HepG2 (cell line): Measurements from ENCODE around the gene GDE1. TPM values are rescaled to one million over a fixed set of nuclear protein-coding genes. Genes with fewer than 3 reads are reported as not detected.

ENCODE experiments used
- CBX2 ChIP-seq, 2 experiments: fragments of 200-600 bp in 1 of 2; sonication (generic); formaldehyde crosslinking in 1 of 2; IDR thresholded peaks; 2 replicates each; pipeline versions ENCODE4 v1.7.0 to v1.8.1; 2018 to 2022; ENCODE audit warnings: low read depth in 2 of 2, low read length in 1 of 2, mild to moderate bottlenecking in 1 of 2, missing genetic modification reagents in 1 of 2
- FOXM1 ChIP-seq: sonication (generic); formaldehyde crosslinking; IDR thresholded peaks from 2 replicates; pipeline ENCODE4 v1.5.0; 2020; ENCODE audit warnings: missing genetic modification reagents
- MEF2D ChIP-seq: sonication (generic); formaldehyde crosslinking; IDR thresholded peaks from 2 replicates; pipeline ENCODE4 v1.5.1; 2020; ENCODE audit warnings: mild to moderate bottlenecking, missing genetic modification reagents
- NBN ChIP-seq: fragments of 450-650 bp; conservative IDR thresholded peaks from 2 replicates; pipeline ENCODE4 v1.6.1; 2017
- RCOR2 ChIP-seq: IDR thresholded peaks from 2 replicates; pipeline ENCODE4 v1.6.1; 2016; ENCODE audit warnings: missing biosample characterization, missing genetic modification reagents
- SNRNP70 ChIP-seq: fragments of 200-400 bp; formaldehyde crosslinking; IDR thresholded peaks from 2 replicates; pipeline ENCODE4 v1.6.1; 2017; ENCODE audit warnings: mild to moderate bottlenecking, low read depth, low read length, moderate library complexity
- ZNF264 ChIP-seq: sonication (generic); formaldehyde crosslinking; IDR thresholded peaks from 2 replicates; pipeline ENCODE4 v1.4.0; 2020; ENCODE audit warnings: missing genetic modification reagents
- ZNF34 ChIP-seq: sonication (generic); formaldehyde crosslinking; IDR thresholded peaks from 2 replicates; pipeline ENCODE4 v1.4.0; 2020; ENCODE audit warnings: mild to moderate bottlenecking, missing genetic modification reagents, borderline replicate concordance
- ZNF589 ChIP-seq: sonication (generic); formaldehyde crosslinking; conservative IDR thresholded peaks from 2 replicates; pipeline ENCODE4 v1.8.0; 2022; ENCODE audit warnings: mild to moderate bottlenecking, moderate library complexity, missing genetic modification reagents
- ZNF607 ChIP-seq: sonication (generic); formaldehyde crosslinking; IDR thresholded peaks from 2 replicates; pipeline ENCODE4 v1.5.1; 2020; ENCODE audit warnings: missing genetic modification reagents, mild to moderate bottlenecking, borderline replicate concordance
- polyA plus RNA-seq, 8 experiments: library from polyadenylated mRNA; depleted of rRNA in 3 of 8; stranded (reverse) in 7 of 8; unstranded in 1 of 8; fragments of >200 nt; fragmentation: Illumina TruSeq in 4 of 8; extraction: Trizol in 4 of 8; gene quantifications; 2 replicates each; pipeline versions ENCODE4 v1.2.1 to v1.2.3, GENCODE V29; 2011 to 2016; ENCODE audit warnings: low read depth in 4 of 8, missing spikeins in 1 of 8, mixed read lengths in 1 of 8; ENCODE audit not compliant: insufficient read depth in 1 of 8
- total RNA-seq, 5 experiments: library from RNA; depleted of rRNA; stranded (reverse); fragments of >200 nt; fragmentation: Illumina TruSeq; extraction: Trizol; gene quantifications; 2 replicates each; pipeline ENCODE4 v1.2.3, GENCODE V29; 2016; ENCODE audit warnings: low read depth in 1 of 5
- TF ChIP-seq, protein P1 (sequence below): sonication (generic); formaldehyde crosslinking; IDR thresholded peaks from 2 replicates; pipeline ENCODE4 v1.5.1; 2020; ENCODE audit warnings: mild to moderate bottlenecking, missing genetic modification reagents
- TF ChIP-seq, protein P2 (sequence below): sonication (generic); formaldehyde crosslinking; IDR thresholded peaks from 2 replicates; pipeline ENCODE4 v1.5.0; 2020; ENCODE audit warnings: missing genetic modification reagents
- TF ChIP-seq, protein P3 (sequence below): sonication (generic); formaldehyde crosslinking; IDR thresholded peaks from 2 replicates; pipeline ENCODE4 v1.4.0; 2020; ENCODE audit warnings: missing genetic modification reagents
- TF ChIP-seq, protein P4 (sequence below): sonication (generic); formaldehyde crosslinking; IDR thresholded peaks from 2 replicates; pipeline ENCODE4 v1.5.0; 2020; ENCODE audit warnings: mild to moderate bottlenecking, missing genetic modification reagents, moderate library complexity
- TF ChIP-seq, protein P5 (sequence below): sonication (generic); formaldehyde crosslinking; IDR thresholded peaks from 2 replicates; pipeline ENCODE4 v1.4.0; 2020; ENCODE audit warnings: missing genetic modification reagents; ENCODE audit errors: not compliant biosample characterization

The GDE1 gene
- total and polyA plus RNA-seq, 2 of the 13 experiments (the other 11 are each of a cell fraction or from before 2014, with no cell fraction given), result 35.9 to 59.0 TPM

DNA sequence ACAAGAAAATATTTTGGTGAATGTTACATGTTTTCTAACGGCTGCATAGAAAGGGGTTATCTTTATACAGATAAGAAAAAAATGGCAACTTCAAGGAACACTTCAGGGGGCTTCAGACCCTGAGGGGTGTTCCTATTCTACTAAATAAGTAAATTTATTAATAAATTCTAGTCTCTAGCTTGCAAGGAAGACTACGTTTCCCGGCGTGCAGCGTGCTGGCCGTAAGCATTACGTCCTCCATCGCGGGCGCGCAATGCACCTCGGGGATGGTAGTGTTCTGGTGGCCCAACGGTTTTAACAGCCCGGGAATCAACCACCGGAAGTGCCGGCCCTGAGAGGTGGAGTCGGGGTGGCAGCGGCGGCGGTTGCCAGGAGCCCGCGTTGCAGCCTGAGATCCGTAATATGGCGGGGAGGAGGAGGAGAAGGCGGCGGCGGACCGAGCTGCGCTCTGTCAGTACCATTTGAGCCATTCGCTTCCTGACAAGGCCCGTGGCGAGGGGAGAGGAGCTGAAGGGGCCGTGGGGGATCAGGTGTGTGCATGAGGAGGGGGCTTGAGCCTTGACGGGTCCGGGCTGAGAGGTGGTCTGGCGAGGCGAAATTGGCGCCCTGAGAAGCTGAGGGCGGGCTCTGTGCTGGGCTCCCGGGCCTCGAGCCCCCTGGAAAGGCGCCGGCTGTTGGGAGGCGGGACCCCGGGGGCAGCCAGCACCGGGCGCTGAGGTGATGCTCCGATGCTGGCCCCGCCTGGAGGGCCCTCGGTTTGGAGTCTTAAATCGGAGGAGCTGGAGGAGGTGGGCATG, 1.9 kb upstream of the GDE1 start, which contains the start of gene CCP110 (continued):
- TF ChIP-seq SNRNP70 (no peak), ZNF589 (CRISPR knock-in tag) (no peak), FOXM1 (CRISPR knock-in tag) (no peak), MEF2D (CRISPR knock-in tag) (no peak; the same call in 1 of the 2 replicates), NBN (no peak), CBX2 (IDR thresholded peaks at IDR 0.05; ENCODE audit: low read depth, low read length) (no peak), CBX2 (CRISPR knock-in tag; IDR thresholded peaks at IDR 0.05; ENCODE audit: low read depth) (no peak), ZNF264 (CRISPR knock-in tag) (no peak), ZNF607 (CRISPR knock-in tag) (0 out of 2 replicates have a peak, but pooled peaks have one; percentile 36), RCOR2 (no peak), ZNF34 (CRISPR knock-in tag) (peak; percentile 78; the same call in 1 of the 2 replicates)
- TF ChIP-seq, protein P1, sequence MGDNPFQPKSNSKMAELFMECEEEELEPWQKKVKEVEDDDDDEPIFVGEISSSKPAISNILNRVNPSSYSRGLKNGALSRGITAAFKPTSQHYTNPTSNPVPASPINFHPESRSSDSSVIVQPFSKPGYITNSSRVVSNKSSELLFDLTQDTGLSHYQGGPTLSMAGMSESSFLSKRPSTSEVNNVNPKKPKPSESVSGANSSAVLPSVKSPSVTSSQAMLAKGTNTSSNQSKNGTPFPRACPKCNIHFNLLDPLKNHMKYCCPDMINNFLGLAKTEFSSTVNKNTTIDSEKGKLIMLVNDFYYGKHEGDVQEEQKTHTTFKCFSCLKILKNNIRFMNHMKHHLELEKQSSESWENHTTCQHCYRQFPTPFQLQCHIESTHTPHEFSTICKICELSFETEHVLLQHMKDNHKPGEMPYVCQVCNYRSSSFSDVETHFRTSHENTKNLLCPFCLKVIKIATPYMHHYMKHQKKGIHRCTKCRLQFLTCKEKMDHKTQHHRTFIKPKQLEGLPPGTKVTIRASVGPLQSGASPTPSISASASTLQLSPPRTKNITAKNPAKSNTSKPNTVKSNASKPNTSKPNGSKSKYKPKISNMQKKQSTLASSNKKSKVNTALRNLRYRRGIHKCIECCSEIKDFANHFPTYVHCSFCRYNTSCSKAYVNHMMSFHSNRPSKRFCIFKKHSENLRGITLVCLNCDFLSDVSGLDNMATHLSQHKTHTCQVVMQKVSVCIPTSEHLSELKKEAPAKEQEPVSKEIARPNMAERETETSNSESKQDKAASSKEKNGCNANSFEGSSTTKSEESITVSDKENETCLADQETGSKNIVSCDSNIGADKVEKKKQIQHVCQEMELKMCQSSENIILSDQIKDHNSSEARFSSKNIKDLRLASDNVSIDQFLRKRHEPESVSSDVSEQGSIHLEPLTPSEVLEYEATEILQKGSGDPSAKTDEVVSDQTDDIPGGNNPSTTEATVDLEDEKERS (CRISPR knock-in tag), result peak; percentile 57; the same call in 1 of the 2 replicates
- TF ChIP-seq, protein P2, sequence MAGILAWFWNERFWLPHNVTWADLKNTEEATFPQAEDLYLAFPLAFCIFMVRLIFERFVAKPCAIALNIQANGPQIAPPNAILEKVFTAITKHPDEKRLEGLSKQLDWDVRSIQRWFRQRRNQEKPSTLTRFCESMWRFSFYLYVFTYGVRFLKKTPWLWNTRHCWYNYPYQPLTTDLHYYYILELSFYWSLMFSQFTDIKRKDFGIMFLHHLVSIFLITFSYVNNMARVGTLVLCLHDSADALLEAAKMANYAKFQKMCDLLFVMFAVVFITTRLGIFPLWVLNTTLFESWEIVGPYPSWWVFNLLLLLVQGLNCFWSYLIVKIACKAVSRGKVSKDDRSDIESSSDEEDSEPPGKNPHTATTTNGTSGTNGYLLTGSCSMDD, result no peak
- TF ChIP-seq, protein P3, sequence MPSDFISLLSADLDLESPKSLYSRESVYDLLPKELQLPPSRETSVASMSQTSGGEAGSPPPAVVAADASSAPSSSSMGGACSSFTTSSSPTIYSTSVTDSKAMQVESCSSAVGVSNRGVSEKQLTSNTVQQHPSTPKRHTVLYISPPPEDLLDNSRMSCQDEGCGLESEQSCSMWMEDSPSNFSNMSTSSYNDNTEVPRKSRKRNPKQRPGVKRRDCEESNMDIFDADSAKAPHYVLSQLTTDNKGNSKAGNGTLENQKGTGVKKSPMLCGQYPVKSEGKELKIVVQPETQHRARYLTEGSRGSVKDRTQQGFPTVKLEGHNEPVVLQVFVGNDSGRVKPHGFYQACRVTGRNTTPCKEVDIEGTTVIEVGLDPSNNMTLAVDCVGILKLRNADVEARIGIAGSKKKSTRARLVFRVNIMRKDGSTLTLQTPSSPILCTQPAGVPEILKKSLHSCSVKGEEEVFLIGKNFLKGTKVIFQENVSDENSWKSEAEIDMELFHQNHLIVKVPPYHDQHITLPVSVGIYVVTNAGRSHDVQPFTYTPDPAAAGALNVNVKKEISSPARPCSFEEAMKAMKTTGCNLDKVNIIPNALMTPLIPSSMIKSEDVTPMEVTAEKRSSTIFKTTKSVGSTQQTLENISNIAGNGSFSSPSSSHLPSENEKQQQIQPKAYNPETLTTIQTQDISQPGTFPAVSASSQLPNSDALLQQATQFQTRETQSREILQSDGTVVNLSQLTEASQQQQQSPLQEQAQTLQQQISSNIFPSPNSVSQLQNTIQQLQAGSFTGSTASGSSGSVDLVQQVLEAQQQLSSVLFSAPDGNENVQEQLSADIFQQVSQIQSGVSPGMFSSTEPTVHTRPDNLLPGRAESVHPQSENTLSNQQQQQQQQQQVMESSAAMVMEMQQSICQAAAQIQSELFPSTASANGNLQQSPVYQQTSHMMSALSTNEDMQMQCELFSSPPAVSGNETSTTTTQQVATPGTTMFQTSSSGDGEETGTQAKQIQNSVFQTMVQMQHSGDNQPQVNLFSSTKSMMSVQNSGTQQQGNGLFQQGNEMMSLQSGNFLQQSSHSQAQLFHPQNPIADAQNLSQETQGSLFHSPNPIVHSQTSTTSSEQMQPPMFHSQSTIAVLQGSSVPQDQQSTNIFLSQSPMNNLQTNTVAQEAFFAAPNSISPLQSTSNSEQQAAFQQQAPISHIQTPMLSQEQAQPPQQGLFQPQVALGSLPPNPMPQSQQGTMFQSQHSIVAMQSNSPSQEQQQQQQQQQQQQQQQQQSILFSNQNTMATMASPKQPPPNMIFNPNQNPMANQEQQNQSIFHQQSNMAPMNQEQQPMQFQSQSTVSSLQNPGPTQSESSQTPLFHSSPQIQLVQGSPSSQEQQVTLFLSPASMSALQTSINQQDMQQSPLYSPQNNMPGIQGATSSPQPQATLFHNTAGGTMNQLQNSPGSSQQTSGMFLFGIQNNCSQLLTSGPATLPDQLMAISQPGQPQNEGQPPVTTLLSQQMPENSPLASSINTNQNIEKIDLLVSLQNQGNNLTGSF (CRISPR knock-in tag), result no peak
- TF ChIP-seq, protein P4, sequence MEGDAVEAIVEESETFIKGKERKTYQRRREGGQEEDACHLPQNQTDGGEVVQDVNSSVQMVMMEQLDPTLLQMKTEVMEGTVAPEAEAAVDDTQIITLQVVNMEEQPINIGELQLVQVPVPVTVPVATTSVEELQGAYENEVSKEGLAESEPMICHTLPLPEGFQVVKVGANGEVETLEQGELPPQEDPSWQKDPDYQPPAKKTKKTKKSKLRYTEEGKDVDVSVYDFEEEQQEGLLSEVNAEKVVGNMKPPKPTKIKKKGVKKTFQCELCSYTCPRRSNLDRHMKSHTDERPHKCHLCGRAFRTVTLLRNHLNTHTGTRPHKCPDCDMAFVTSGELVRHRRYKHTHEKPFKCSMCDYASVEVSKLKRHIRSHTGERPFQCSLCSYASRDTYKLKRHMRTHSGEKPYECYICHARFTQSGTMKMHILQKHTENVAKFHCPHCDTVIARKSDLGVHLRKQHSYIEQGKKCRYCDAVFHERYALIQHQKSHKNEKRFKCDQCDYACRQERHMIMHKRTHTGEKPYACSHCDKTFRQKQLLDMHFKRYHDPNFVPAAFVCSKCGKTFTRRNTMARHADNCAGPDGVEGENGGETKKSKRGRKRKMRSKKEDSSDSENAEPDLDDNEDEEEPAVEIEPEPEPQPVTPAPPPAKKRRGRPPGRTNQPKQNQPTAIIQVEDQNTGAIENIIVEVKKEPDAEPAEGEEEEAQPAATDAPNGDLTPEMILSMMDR (CRISPR knock-in tag), result peak; percentile 13; the same call in 1 of the 2 replicates
- TF ChIP-seq, protein P5, sequence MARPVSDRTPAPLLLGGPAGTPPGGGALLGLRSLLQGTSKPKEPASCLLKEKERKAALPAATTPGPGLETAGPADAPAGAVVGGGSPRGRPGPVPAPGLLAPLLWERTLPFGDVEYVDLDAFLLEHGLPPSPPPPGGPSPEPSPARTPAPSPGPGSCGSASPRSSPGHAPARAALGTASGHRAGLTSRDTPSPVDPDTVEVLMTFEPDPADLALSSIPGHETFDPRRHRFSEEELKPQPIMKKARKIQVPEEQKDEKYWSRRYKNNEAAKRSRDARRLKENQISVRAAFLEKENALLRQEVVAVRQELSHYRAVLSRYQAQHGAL (CRISPR knock-in tag), result no peak
